ENCODE measurements around the gene FRMD4A. TPM values are rescaled to one million over a fixed set of nuclear protein-coding genes. Genes with fewer than 3 reads are reported as not detected.

Gene FRMD4A
- total RNA-seq, 4 donors from 2014 or later: 27.5 to 40.4 (median 33.0) TPM

GRCh38 chr10:13674645-13675588 is 655.8 kb downstream of the FRMD4A start:
- no peak overlapping the region for H3K4me3 ChIP-seq (ENCODE audit: low read depth, poor library complexity, severe bottlenecking)
- DNase-seq (ENCODE audit: low spot score in 2 of 2): no peak
- intact Hi-C loops (cut with DNase I; ENCODE audit: low total_unique reads): no loop called here
- TF ChIP-seq, protein P1, sequence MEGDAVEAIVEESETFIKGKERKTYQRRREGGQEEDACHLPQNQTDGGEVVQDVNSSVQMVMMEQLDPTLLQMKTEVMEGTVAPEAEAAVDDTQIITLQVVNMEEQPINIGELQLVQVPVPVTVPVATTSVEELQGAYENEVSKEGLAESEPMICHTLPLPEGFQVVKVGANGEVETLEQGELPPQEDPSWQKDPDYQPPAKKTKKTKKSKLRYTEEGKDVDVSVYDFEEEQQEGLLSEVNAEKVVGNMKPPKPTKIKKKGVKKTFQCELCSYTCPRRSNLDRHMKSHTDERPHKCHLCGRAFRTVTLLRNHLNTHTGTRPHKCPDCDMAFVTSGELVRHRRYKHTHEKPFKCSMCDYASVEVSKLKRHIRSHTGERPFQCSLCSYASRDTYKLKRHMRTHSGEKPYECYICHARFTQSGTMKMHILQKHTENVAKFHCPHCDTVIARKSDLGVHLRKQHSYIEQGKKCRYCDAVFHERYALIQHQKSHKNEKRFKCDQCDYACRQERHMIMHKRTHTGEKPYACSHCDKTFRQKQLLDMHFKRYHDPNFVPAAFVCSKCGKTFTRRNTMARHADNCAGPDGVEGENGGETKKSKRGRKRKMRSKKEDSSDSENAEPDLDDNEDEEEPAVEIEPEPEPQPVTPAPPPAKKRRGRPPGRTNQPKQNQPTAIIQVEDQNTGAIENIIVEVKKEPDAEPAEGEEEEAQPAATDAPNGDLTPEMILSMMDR (IDR thresholded peaks at IDR 0.05): no peak
- TF ChIP-seq POLR2A (IDR thresholded peaks at IDR 0.05): no peak
- 88 to 90% methylated on average over 20 of the region's 20 CpGs for WGBS, 2 donors

DNA sequence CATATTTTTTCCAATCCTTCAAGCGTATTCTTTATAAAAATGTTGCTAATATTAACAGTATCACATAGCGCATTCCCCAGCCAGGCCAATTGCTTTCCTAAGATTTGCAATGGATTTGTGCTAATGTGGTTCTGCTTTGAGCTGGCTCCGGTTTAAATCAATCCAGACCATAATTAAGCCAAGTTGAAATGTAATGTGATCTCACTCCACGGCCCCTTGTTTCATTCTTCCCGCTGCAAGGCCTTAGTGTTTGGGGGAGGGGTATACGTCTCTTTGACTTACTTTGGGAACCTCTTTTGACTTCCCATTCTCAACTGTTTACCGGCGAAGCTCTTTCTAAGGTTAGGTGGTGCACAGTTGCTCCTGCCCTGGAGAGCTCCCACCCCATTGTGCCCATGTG is 657.6 kb downstream of the FRMD4A start:
- no peak for DNase-seq (ENCODE audit: low spot score in 2 of 2)
- no peak overlapping the region for H3K4me3 ChIP-seq (ENCODE audit: low read depth, poor library complexity, severe bottlenecking)
- TF ChIP-seq, protein P1 (IDR thresholded peaks at IDR 0.05): no peak
- no peak for TF ChIP-seq POLR2A (IDR thresholded peaks at IDR 0.05)
- WGBS, 2 donors: 76 to 77% methylated on average over 8 of the region's 8 CpGs
- intact Hi-C loops (cut with DNase I; ENCODE audit: low total_unique reads): no loop called here

DNA sequence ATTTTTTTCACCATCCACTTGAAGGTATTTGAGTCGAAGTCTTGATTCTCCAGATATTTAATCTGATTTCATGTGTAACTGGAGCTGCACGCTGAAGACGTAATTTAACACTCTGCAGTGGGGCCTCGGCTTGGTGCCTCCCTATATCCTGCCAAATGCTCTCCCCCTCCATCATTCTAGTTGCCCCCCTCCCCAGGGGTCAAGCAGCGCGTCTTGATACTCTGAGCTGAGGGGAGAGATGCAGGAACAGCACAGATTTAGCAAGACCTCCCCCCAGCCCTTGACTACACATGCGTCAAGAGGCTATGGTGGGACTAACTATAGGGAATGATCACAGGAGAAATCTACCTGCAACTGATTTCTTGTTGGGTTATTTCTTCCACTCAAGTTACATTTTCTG is 658.2 kb downstream of the FRMD4A start:
- DNase-seq (ENCODE audit: low spot score in 2 of 2): no peak
- H3K4me3 ChIP-seq (ENCODE audit: low read depth, poor library complexity, severe bottlenecking): no peak overlapping the region
- no peak for TF ChIP-seq POLR2A (IDR thresholded peaks at IDR 0.05)
- TF ChIP-seq, protein P1 (IDR thresholded peaks at IDR 0.05): no peak
- intact Hi-C loops (cut with DNase I; ENCODE audit: low total_unique reads): no loop called here
- WGBS, 2 donors: 82 to 87% methylated on average over 7 of the region's 7 CpGs

DNA sequence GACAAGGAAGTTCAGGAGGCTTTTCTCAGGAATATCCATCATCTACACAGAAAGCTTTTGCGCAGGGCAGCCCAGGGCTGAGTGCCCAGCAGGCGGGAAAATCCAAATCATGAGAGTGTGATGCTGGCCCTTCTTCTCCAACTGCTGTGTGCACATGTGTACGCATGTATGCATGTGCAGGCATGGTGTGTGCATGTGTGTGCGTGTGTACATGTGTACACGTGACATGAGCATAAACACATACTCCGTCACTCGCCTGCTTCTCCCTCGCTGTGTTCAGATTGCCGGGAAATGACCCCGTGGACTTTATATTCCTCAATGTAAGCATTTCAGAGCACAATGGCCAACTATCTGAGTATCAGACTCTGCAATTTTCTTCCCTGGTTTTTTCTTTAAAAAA is 658.8 kb downstream of the FRMD4A start:
- TF ChIP-seq, protein P1 (IDR thresholded peaks at IDR 0.05): no peak
- TF ChIP-seq POLR2A (IDR thresholded peaks at IDR 0.05): no peak
- no peak for DNase-seq (ENCODE audit: low spot score in 2 of 2)
- 95 to 96% methylated on average over 10 of the region's 10 CpGs for WGBS, 2 donors
- intact Hi-C loops (cut with DNase I; ENCODE audit: low total_unique reads): no loop called here
- no peak overlapping the region for H3K4me3 ChIP-seq (ENCODE audit: low read depth, poor library complexity, severe bottlenecking)

DNA sequence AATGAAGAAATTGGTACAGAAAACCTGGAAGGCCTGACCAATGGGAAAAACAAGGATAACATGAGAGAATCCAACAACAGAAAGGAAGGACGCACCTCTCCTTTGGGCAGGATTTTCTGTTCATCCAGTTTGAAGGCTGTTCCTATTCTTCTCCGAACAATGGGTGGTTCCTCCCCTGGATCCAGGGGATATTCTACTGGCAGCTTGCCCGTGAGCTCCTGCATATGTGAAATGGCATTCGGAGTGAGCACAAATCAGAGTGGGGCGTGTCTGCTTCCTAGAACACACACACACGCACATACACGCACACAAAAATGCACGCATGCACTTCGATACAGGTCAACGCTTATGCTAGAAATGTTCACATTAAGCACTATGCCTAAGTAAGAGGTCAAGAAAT is 660.4 kb downstream of the FRMD4A start:
- H3K4me3 ChIP-seq (ENCODE audit: low read depth, poor library complexity, severe bottlenecking): no peak overlapping the region
- TF ChIP-seq POLR2A (IDR thresholded peaks at IDR 0.05): no peak
- TF ChIP-seq, protein P1 (IDR thresholded peaks at IDR 0.05): no peak
- intact Hi-C loops (cut with DNase I; ENCODE audit: low total_unique reads): no loop called here
- whole genome bisulfite sequencing, 2 donors: 70 to 80% methylated on average over 10 of the region's 10 CpGs
- DNase-seq (ENCODE audit: low spot score in 2 of 2): no peak
